SU-DHL-6 (cell line): ENCODE measurements around the gene CCDC83.
"Not testable (repeated sequence)": the region's sequence is repeated elsewhere in the genome, so short reads cannot be mapped to it uniquely, and the experiment has no call there.

ENCODE experiments used
- H2AFZ ChIP-seq: fragments of 200-600 bp; sonication (generic); 2 replicates; pipeline ENCODE4 v1.6.1; 2014; ENCODE audit warnings: low read depth, mild to moderate bottlenecking, moderate library complexity, mixed read lengths, antibody characterized with exemption, low read length; ENCODE audit not compliant: severe bottlenecking
- H3F3A ChIP-seq: fragments of 200-600 bp; shearing (Covaris generic); 2 replicates; pipeline ENCODE4 v1.6.0; 2016; ENCODE audit warnings: antibody characterized with exemption, mild to moderate bottlenecking; ENCODE audit not compliant: insufficient read depth
- H3K27ac ChIP-seq: fragments of 200-600 bp; sonication (generic); 2 replicates; pipeline ENCODE4 v1.5.1; 2016; ENCODE audit warnings: low read depth, mild to moderate bottlenecking, low read length, moderate library complexity, mixed read lengths
- H3K27me3 ChIP-seq: fragments of 200-600 bp; sonication (generic), shearing (Covaris generic); 2 replicates; pipeline ENCODE4 v1.6.0; 2014; ENCODE audit warnings: mild to moderate bottlenecking, low read length
- H3K36me3 ChIP-seq: fragments of 200-600 bp; sonication (generic); 2 replicates; pipeline ENCODE4 v1.6.1; 2014; ENCODE audit warnings: mild to moderate bottlenecking, low read length, mixed read lengths
- H3K4me2 ChIP-seq: fragments of 300-600, 200-600 bp; shearing (Covaris generic), sonication (generic); 2 replicates; pipeline ENCODE4 v1.6.0; 2014; ENCODE audit warnings: low read length, low read depth, mild to moderate bottlenecking; ENCODE audit not compliant: poor library complexity, severe bottlenecking
- H3K4me3 ChIP-seq: fragments of 200-600 bp; sonication (generic); 2 replicates; pipeline ENCODE4 v1.5.1; 2014; ENCODE audit warnings: antibody characterized with exemption, low read length, mild to moderate bottlenecking, mixed read lengths; ENCODE audit not compliant: insufficient read depth, poor library complexity, severe bottlenecking
- H3K79me2 ChIP-seq: fragments of 200-600 bp; sonication (generic); 2 replicates; pipeline ENCODE4 v1.6.1; 2014; ENCODE audit warnings: mild to moderate bottlenecking, low read length, moderate library complexity; ENCODE audit not compliant: insufficient read depth
- H3K9ac ChIP-seq: fragments of 200-600 bp; sonication (generic); 2 replicates; pipeline ENCODE4 v1.7.0; 2014; ENCODE audit warnings: mild to moderate bottlenecking, low read length
- H3K9me2 ChIP-seq: fragments of 200-600 bp; sonication (generic); replicated peaks from 2 replicates; pipeline ENCODE4 v1.6.1; 2014; ENCODE audit warnings: low read length; ENCODE audit not compliant: insufficient read depth
- H3K9me3 ChIP-seq: fragments of 200-600 bp; sonication (generic); 2 replicates; pipeline ENCODE4 v1.6.1; 2014; ENCODE audit warnings: low read length, mixed read lengths; ENCODE audit not compliant: insufficient read depth
- H4K20me1 ChIP-seq: fragments of 200-600 bp; sonication (generic); 2 replicates; pipeline ENCODE4 v1.6.1; 2014; ENCODE audit warnings: low read depth, mild to moderate bottlenecking, antibody characterized with exemption, low read length, moderate library complexity, mixed read lengths
- EZH2phosphoT487 ChIP-seq: fragments of 200-600 bp; sonication (generic), shearing (Covaris generic); conservative IDR thresholded peaks from 2 replicates; pipeline ENCODE4 v1.6.1; 2018; ENCODE audit warnings: mild to moderate bottlenecking, antibody characterized with exemption, low read length, moderate library complexity, mixed read lengths
- TF ChIP-seq, protein P1 (sequence below): fragments of 200-600 bp; sonication (generic); IDR thresholded peaks from one replicate; pipeline ENCODE4 v1.5.1; 2017; ENCODE audit warnings: antibody characterized with exemption, mild to moderate bottlenecking, low read length, moderate library complexity; ENCODE audit not compliant: insufficient read depth, poor library complexity, severe bottlenecking

The CCDC83 gene

DNA sequence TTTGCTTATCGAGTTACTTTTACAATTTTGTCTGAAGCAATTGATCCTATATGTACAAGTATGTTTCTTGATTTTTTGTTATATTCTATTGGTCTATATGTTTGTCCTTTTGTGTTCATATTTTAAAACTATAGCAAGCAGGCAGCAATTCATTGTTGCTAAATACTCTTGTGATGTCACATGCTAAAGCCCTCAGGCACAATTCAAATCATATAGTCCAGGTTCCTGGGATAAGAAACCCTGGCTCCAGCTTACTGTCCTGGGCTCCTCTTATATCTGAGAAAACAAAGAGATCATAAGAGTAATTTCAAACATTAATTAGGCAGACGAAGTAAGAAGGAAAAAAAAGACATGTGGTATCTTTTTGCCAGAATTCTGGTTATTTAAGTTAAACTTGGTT lies 6.6 kb upstream of the CCDC83 start:
- no peak overlapping the region for H3K4me3 ChIP-seq
- H3K27ac ChIP-seq: no peak overlapping the region
- no peak overlapping the region for H2AFZ ChIP-seq
- H3K79me2 ChIP-seq: no peaks in the 10 kb centered on the region
- no peak overlapping the region for H3K9ac ChIP-seq
- H3K9me2 ChIP-seq: no peaks in the 10 kb centered on the region
- H4K20me1 ChIP-seq: no peaks in the 10 kb centered on the region
- H3K27me3 ChIP-seq: no peaks in the 10 kb centered on the region
- no peaks in the 10 kb centered on the region for H3F3A ChIP-seq
- TF ChIP-seq, protein P1, sequence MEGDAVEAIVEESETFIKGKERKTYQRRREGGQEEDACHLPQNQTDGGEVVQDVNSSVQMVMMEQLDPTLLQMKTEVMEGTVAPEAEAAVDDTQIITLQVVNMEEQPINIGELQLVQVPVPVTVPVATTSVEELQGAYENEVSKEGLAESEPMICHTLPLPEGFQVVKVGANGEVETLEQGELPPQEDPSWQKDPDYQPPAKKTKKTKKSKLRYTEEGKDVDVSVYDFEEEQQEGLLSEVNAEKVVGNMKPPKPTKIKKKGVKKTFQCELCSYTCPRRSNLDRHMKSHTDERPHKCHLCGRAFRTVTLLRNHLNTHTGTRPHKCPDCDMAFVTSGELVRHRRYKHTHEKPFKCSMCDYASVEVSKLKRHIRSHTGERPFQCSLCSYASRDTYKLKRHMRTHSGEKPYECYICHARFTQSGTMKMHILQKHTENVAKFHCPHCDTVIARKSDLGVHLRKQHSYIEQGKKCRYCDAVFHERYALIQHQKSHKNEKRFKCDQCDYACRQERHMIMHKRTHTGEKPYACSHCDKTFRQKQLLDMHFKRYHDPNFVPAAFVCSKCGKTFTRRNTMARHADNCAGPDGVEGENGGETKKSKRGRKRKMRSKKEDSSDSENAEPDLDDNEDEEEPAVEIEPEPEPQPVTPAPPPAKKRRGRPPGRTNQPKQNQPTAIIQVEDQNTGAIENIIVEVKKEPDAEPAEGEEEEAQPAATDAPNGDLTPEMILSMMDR: no peak
- no peak for TF ChIP-seq EZH2phosphoT487
- H3K9me3 ChIP-seq: no peaks in the 10 kb centered on the region
- no peaks in the 10 kb centered on the region for H3K36me3 ChIP-seq
- H3K4me2 ChIP-seq: no peak overlapping the region

DNA sequence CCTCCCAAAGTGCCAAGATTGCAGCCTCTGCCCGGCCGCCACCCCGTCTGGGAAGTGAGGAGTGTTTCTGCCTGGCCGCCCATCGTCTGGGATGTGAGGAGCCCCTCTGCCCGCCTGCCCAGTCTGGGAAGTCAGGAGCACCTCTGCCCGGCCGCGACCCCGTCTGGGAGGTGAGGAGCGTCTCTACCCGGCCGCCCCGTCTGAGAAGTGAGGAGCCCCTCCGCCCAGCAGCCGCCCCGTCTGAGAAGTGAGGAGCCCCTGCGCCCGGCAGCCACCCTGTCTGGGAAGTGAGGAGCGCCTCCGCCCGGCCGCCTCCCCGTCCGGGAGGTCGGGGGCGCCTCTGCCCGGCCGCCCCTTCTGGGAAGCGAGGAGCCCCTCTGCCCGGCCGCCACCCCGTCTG lies 2.4 kb upstream of the CCDC83 start:
- H3K79me2 ChIP-seq, H3K9me3 ChIP-seq, H3K27me3 ChIP-seq, H3F3A ChIP-seq, H3K27ac ChIP-seq, H3K9me2 ChIP-seq, H3K36me3 ChIP-seq, H3K9ac ChIP-seq, H4K20me1 ChIP-seq, H2AFZ ChIP-seq, H3K4me2 ChIP-seq, H3K4me3 ChIP-seq: not testable (repeated sequence)

DNA sequence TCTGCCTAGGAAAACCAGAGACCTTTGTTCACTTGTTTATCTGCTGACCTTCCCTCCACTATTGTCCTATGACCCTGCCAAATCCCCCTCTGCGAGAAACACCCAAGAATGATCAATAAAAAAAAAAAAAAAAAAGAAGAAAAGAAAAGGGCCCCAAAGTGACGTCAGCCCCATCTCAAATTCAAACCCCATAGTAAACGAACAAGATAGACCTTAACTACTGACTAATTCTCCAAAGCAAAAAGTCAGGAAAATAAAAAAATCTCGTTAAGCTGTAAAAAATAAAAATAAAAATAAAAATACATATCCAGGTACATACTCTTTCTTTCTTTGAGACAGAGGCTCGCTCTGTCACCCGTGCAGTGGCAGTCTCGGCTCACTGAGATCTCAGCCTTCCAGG lies 1.6 kb upstream of the CCDC83 start:
- not testable (repeated sequence) for H2AFZ ChIP-seq, H3K9ac ChIP-seq, H3K9me2 ChIP-seq, H4K20me1 ChIP-seq, H3K9me3 ChIP-seq, H3K36me3 ChIP-seq, H3F3A ChIP-seq, H3K4me3 ChIP-seq, H3K27ac ChIP-seq, H3K79me2 ChIP-seq, H3K27me3 ChIP-seq
- peak overlapping the region; percentile 90 for H3K4me2 ChIP-seq

DNA sequence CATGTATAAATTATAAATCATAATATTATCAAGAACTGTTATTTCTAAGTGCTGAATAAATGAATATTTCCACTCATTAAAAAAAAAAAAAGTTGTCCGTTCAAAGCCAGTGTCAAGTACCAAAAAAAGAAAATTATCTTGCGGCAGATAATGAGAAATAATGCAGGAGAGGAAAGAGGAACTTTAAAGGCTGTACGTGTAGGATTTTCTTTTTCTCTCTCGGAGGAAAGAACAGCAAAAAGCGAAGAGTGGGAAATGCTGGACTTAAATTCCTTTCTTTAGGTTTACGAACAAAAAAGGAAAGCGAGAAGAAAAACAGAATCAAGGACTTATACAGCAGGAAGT lies 999 bp upstream of the CCDC83 start:
- no peaks in the 10 kb centered on the region for H4K20me1 ChIP-seq
- H3K27me3 ChIP-seq: no peaks in the 10 kb centered on the region
- no peaks in the 10 kb centered on the region for H3K9me3 ChIP-seq
- H3K27ac ChIP-seq: peak overlapping the region; percentile 38; the same call in 1 of the 2 replicates
- H3F3A ChIP-seq: no peaks in the 10 kb centered on the region
- peak overlapping the region; percentile 90 for H3K4me2 ChIP-seq
- peak overlapping the region; percentile 59 for H3K4me3 ChIP-seq
- no peaks in the 10 kb centered on the region for H3K36me3 ChIP-seq
- no peaks in the 10 kb centered on the region for H3K9me2 ChIP-seq
- TF ChIP-seq EZH2phosphoT487: no peak
- TF ChIP-seq, protein P1: no peak
- H3K79me2 ChIP-seq: no peaks in the 10 kb centered on the region
- H2AFZ ChIP-seq: peak overlapping the region; percentile 96
- H3K9ac ChIP-seq: peak overlapping the region; percentile 72
